ENCODE measurements around the gene DUSP6. TPM values are rescaled to one million over a fixed set of nuclear protein-coding genes. Genes with fewer than 3 reads are reported as not detected.

DUSP6 gene
- total and polyA plus RNA-seq, 2 of the 13 experiments (the other 11 are each of a cell fraction or from before 2014, with no cell fraction given): 40.9 to 161 TPM

DNA sequence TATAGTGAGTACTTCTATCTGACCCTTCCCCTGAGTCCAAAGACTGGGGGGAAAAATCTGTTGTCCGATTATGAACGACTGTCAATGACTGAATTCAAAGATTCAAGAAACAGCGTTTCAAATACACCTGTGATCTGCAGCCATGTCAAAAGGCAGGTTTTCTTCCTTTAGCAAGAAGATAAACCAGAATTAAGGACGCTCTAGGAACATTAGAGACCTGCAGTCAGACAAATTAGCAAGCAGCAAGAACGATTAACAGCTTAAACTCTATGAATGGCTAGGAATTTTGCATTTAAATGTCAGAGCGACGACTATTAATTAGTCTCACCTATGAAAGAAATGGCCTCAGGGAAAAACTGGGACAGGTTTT is 2.1 kb downstream of the DUSP6 start:
- in situ Hi-C loops (cut with HindIII; ENCODE audit: extremely low pct_ligation_motif_present, low pct_unique_long_range_greater_than_20kb): loop anchor here (5.0 kb wide), 2 partner anchors 42 to 177 kb away; partner anchors contain the start of gene POC1B
- TF ChIP-seq ZNF12 (CRISPR knock-in tag; IDR thresholded peaks at IDR 0.05): no peak
- no peak for TF ChIP-seq ZSCAN9 (CRISPR knock-in tag; IDR thresholded peaks at IDR 0.05; ENCODE audit: borderline replicate concordance)
- TF ChIP-seq TP53 (CRISPR knock-in tag; conservative IDR thresholded peaks at IDR 0.05): no peak
- TF ChIP-seq REPIN1 (CRISPR knock-in tag; IDR thresholded peaks at IDR 0.05; ENCODE audit: borderline replicate concordance, low read depth): 0 out of 2 replicates have a peak, but pooled peaks have one; percentile 43
- no peak for TF ChIP-seq MXI1 (IDR thresholded peaks at IDR 0.05; ENCODE audit: borderline replicate concordance, low read depth, low read length)
- TF ChIP-seq, protein P1, sequence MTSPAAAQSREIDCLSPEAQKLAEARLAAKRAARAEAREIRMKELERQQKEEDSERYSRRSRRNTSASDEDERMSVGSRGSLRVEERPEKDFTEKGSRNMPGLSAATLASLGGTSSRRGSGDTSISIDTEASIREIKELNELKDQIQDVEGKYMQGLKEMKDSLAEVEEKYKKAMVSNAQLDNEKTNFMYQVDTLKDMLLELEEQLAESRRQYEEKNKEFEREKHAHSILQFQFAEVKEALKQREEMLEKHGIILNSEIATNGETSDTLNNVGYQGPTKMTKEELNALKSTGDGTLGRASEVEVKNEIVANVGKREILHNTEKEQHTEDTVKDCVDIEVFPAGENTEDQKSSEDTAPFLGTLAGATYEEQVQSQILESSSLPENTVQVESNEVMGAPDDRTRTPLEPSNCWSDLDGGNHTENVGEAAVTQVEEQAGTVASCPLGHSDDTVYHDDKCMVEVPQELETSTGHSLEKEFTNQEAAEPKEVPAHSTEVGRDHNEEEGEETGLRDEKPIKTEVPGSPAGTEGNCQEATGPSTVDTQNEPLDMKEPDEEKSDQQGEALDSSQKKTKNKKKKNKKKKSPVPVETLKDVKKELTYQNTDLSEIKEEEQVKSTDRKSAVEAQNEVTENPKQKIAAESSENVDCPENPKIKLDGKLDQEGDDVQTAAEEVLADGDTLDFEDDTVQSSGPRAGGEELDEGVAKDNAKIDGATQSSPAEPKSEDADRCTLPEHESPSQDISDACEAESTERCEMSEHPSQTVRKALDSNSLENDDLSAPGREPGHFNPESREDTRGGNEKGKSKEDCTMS (CRISPR knock-in tag; conservative IDR thresholded peaks at IDR 0.05): no peak
- TF ChIP-seq KDM5A (IDR thresholded peaks at IDR 0.05; ENCODE audit: borderline replicate concordance, low read length): 0 out of 2 replicates have a peak, but pooled peaks have one; percentile 5
- TF ChIP-seq ZNF317 (CRISPR knock-in tag; IDR thresholded peaks at IDR 0.05): peak; percentile 30; the same call in 1 of the 2 replicates
- TF ChIP-seq, protein P2, sequence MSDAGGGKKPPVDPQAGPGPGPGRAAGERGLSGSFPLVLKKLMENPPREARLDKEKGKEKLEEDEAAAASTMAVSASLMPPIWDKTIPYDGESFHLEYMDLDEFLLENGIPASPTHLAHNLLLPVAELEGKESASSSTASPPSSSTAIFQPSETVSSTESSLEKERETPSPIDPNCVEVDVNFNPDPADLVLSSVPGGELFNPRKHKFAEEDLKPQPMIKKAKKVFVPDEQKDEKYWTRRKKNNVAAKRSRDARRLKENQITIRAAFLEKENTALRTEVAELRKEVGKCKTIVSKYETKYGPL (CRISPR knock-in tag; IDR thresholded peaks at IDR 0.05): peak; percentile 45; the same call in 1 of the 2 replicates
- TF ChIP-seq SRY (CRISPR knock-in tag; IDR thresholded peaks at IDR 0.05): no peak
- no peak for TF ChIP-seq ESRRA (CRISPR knock-in tag; IDR thresholded peaks at IDR 0.05; ENCODE audit: low read depth)
- TF ChIP-seq, protein P3, sequence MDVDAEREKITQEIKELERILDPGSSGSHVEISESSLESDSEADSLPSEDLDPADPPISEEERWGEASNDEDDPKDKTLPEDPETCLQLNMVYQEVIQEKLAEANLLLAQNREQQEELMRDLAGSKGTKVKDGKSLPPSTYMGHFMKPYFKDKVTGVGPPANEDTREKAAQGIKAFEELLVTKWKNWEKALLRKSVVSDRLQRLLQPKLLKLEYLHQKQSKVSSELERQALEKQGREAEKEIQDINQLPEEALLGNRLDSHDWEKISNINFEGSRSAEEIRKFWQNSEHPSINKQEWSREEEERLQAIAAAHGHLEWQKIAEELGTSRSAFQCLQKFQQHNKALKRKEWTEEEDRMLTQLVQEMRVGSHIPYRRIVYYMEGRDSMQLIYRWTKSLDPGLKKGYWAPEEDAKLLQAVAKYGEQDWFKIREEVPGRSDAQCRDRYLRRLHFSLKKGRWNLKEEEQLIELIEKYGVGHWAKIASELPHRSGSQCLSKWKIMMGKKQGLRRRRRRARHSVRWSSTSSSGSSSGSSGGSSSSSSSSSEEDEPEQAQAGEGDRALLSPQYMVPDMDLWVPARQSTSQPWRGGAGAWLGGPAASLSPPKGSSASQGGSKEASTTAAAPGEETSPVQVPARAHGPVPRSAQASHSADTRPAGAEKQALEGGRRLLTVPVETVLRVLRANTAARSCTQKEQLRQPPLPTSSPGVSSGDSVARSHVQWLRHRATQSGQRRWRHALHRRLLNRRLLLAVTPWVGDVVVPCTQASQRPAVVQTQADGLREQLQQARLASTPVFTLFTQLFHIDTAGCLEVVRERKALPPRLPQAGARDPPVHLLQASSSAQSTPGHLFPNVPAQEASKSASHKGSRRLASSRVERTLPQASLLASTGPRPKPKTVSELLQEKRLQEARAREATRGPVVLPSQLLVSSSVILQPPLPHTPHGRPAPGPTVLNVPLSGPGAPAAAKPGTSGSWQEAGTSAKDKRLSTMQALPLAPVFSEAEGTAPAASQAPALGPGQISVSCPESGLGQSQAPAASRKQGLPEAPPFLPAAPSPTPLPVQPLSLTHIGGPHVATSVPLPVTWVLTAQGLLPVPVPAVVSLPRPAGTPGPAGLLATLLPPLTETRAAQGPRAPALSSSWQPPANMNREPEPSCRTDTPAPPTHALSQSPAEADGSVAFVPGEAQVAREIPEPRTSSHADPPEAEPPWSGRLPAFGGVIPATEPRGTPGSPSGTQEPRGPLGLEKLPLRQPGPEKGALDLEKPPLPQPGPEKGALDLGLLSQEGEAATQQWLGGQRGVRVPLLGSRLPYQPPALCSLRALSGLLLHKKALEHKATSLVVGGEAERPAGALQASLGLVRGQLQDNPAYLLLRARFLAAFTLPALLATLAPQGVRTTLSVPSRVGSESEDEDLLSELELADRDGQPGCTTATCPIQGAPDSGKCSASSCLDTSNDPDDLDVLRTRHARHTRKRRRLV (CRISPR knock-in tag; IDR thresholded peaks at IDR 0.05): 0 out of 2 replicates have a peak, but pooled peaks have one; percentile 30
- TF ChIP-seq, protein P4, sequence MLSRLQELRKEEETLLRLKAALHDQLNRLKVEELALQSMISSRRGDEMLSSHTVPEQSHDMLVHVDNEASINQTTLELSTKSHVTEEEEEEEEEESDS (CRISPR knock-in tag; IDR thresholded peaks at IDR 0.05; ENCODE audit: borderline replicate concordance): 0 out of 2 replicates have a peak, but pooled peaks have one; percentile 49
- TF ChIP-seq THYN1 (CRISPR knock-in tag; IDR thresholded peaks at IDR 0.05; ENCODE audit: borderline replicate concordance, low read depth): 0 out of 2 replicates have a peak, but pooled peaks have one; percentile 29

More for the DNA sequence above, 2.1 kb downstream of the DUSP6 start:
- H4K20me1 ChIP-seq (ENCODE audit: insufficient read depth, low read length): peaks cover 51% of the 10 kb centered on the region
- peaks cover 0 to 9% of the 10 kb centered on the region in 2 experiments; a peak in 1 of 5 replicates for H3K27me3 ChIP-seq (ENCODE audit: control insufficient read depth in 1 of 2, insufficient read depth in 2 of 2, low read length in 2 of 2)
- H3K79me2 ChIP-seq (ENCODE audit: insufficient read depth, low read length): peaks cover 56% of the 10 kb centered on the region
- peak overlapping the region; percentile 98 to 99 (median 98) for H3K4me3 ChIP-seq (replicated peaks in 1 of 3; ENCODE audit: insufficient read depth in 1 of 3, low read depth in 2 of 3, low read length in 3 of 3)
- intact Hi-C loops (cut with micrococcal nuclease; ENCODE audit: unreplicated experiment): loop anchor here (10.0 kb wide), 2 partner anchors 295 to 355 kb away; partner anchors contain the start of gene ATP2B1
- peak overlapping the region; percentile 94 for H3K4me2 ChIP-seq (ENCODE audit: low read depth, low read length)
- ATAC-seq (no peak), FAIRE-seq (no peak), DNase-seq (ENCODE audit: low spot score) (no peak)
- H3K9ac ChIP-seq (ENCODE audit: insufficient read depth, low read depth, low read length): peak overlapping the region; percentile 99
- H3K4me1 ChIP-seq (ENCODE audit: insufficient read depth, low read length): peaks cover 48% of the 10 kb centered on the region
- H3K27ac ChIP-seq (ENCODE audit: extremely low read length, insufficient read depth, low read length): peak overlapping the region; percentile 99
- BruUV-seq (replicated peaks): no TSS peak
- no peak overlapping the region for H2AFZ ChIP-seq (ENCODE audit: low read length)
- no peaks in the 10 kb centered on the region for H3K9me3 ChIP-seq (ENCODE audit: low read length)
- WGBS (ENCODE audit: low lambda C conversion rate): 2% methylated on average over 7 of the region's 7 CpGs
- POLR2A ChIA-PET: interaction anchor here (1.6 to 10.6 kb wide), 2 partner anchors 29 kb away, joined by 6 to 430 read pairs; no protein-coding TSS in a partner anchor
- CTCF ChIA-PET (ENCODE audit: low intra/inter-chr PET ratio, low total read pairs): no interaction called here
- H3K36me3 ChIP-seq (replicated peaks in 1 of 2; ENCODE audit: control insufficient read depth in 1 of 2, insufficient read depth in 2 of 2, low read length in 2 of 2): peaks cover 8 to 26% of the 10 kb centered on the region in 2 experiments
